Common myeloid progenitor, CD34-positive (primary cell): ENCODE measurements around the gene TMEM175.
A peak's percentile ranks its signal among the peaks of the same experiment; 100 is the strongest.

ENCODE experiments used
- CTCF ChIA-PET: fragments of 350-600 bp; sonication (Branson Sonifier 250); formaldehyde crosslinking; loops from one replicate; lab custom pipeline; 2021; ENCODE audit warnings: antibody characterized with exemption; lab: Charles Lee
- POLR2A ChIA-PET: fragments of 350-600 bp; sonication (Branson Sonifier 250); formaldehyde crosslinking; loops from one replicate; lab custom pipeline; 2021; ENCODE audit warnings: antibody characterized with exemption; lab: Charles Lee
- DNase-seq, 3 donors: peaks; one replicate each; pipeline versions ENCODE4 v3.0.0 to v3.0.0-alpha.2; 2013
- H3K27ac ChIP-seq, 2 experiments: 1 replicate in 1 of 2; 2 replicates in 1 of 2; pipeline ENCODE4 v1.7.0; 2013; ENCODE audit warnings: inconsistent platforms in 2 of 2, low read length in 2 of 2, mild to moderate bottlenecking in 2 of 2, low read depth in 1 of 2, moderate library complexity in 1 of 2; ENCODE audit not compliant: severe bottlenecking in 2 of 2, insufficient read depth in 1 of 2, poor library complexity in 1 of 2
- H3K27me3 ChIP-seq, 5 experiments: replicated peaks in 2 of 5; 1 replicate in 3 of 5; 2 replicates in 2 of 5; pipeline versions ENCODE4 v1.6.1 to v1.7.0; 2013; ENCODE audit warnings: low read length in 4 of 5, mild to moderate bottlenecking in 2 of 5, moderate library complexity in 2 of 5, inconsistent platforms in 1 of 5; ENCODE audit not compliant: insufficient read depth in 5 of 5, control insufficient read depth in 4 of 5
- H3K36me3 ChIP-seq, 4 experiments: 1 replicate in 2 of 4; 2 replicates in 2 of 4; pipeline versions ENCODE4 v1.6.1 to v1.7.0; 2013; ENCODE audit warnings: low read length in 3 of 4, control low read depth in 1 of 4, mild to moderate bottlenecking in 1 of 4; ENCODE audit not compliant: control insufficient read depth in 4 of 4, insufficient read depth in 4 of 4
- H3K4me1 ChIP-seq, 4 experiments: 1 replicate in 3 of 4; 2 replicates in 1 of 4; pipeline versions ENCODE4 v1.6.1 to v1.7.1; 2013; ENCODE audit warnings: low read length in 3 of 4, mild to moderate bottlenecking in 3 of 4, control low read depth in 1 of 4, inconsistent platforms in 1 of 4, moderate library complexity in 1 of 4; ENCODE audit not compliant: control insufficient read depth in 4 of 4, insufficient read depth in 4 of 4; ENCODE audit errors: control extremely low read depth in 1 of 4
- H3K4me3 ChIP-seq, 7 experiments: 1 replicate in 4 of 7; 2 replicates in 3 of 7; pipeline versions ENCODE4 v1.5.1 to v1.7.0; 2013; ENCODE audit warnings: mild to moderate bottlenecking in 7 of 7, low read length in 6 of 7, moderate library complexity in 6 of 7, inconsistent platforms in 2 of 7, low read depth in 2 of 7, control low read depth in 1 of 7; ENCODE audit not compliant: insufficient read depth in 4 of 7, control insufficient read depth in 1 of 7; ENCODE audit errors: extremely low read depth in 1 of 7
- H3K9me3 ChIP-seq, 5 experiments: 1 replicate in 4 of 5; 2 replicates in 1 of 5; pipeline versions ENCODE4 v1.6.1 to v1.7.1; 2013; ENCODE audit warnings: low read length in 4 of 5, mild to moderate bottlenecking in 2 of 5, inconsistent platforms in 1 of 5, low read depth in 1 of 5, moderate library complexity in 1 of 5; ENCODE audit not compliant: control insufficient read depth in 4 of 5, insufficient read depth in 2 of 5; ENCODE audit errors: control extremely low read depth in 1 of 5
- WGBS: methylation state at CpG from one replicate; pipeline ENCODE4 v1.1.5; 2013; ENCODE audit not compliant: insufficient coverage; 5-methylcytosine and 5-hydroxymethylcytosine counted together

The TMEM175 gene

GRCh38 chr4:903066-904046, 28.9 kb upstream of the TMEM175 start:
- H3K27me3 ChIP-seq = no peaks in the 10 kb centered on the region
- no peak overlapping the region for H3K27ac ChIP-seq
- no peak overlapping the region for H3K4me3 ChIP-seq
- H3K9me3 ChIP-seq = no peaks in the 10 kb centered on the region
- no peak for DNase-seq
- 95% methylated on average over 35 of the region's 42 CpGs for WGBS
- H3K4me1 ChIP-seq = no peaks in the 10 kb centered on the region
- CTCF ChIA-PET = no interaction called here
- POLR2A ChIA-PET = no interaction called here
- peaks cover 0 to 41% (median 22%) of the 10 kb centered on the region in 4 experiments for H3K36me3 ChIP-seq

GRCh38 chr4:905485-906338, 26.5 kb upstream of the TMEM175 start:
- WGBS = 98% methylated on average over 49 of the region's 49 CpGs
- Histone ChIP-seq H3K36me3 (peaks cover 0 to 50% (median 28%) of the 10 kb centered on the region in 4 experiments), H3K27ac (no peak overlapping the region), H3K4me1 (no peaks in the 10 kb centered on the region), H3K9me3 (no peaks in the 10 kb centered on the region), H3K4me3 (no peak overlapping the region), H3K27me3 (no peaks in the 10 kb centered on the region)
- ChIA-PET POLR2A (no interaction called here), CTCF (interaction anchor here (1.1 to 2.9 kb wide), 2 partner anchors 9 to 26 kb away, joined by 3 to 9 read pairs; partner anchors contain the start of genes GAK and TMEM175)
- peak in 1 of 3 donors; percentile 19 for DNase-seq

- no peaks in the 10 kb centered on the region for H3K4me1 ChIP-seq
- 97% methylated on average over 18 of the region's 20 CpGs for WGBS
- H3K27ac ChIP-seq = no peak overlapping the region
- no peak overlapping the region for H3K4me3 ChIP-seq
- DNase-seq = no peak
- no peaks in the 10 kb centered on the region for H3K9me3 ChIP-seq
- no peaks in the 10 kb centered on the region for H3K27me3 ChIP-seq
- POLR2A ChIA-PET = no interaction called here
- CTCF ChIA-PET = interaction anchor here (1.1 to 2.9 kb wide), 4 partner anchors 10 to 32 kb away, joined by 3 to 9 read pairs (median 3); partner anchors contain the start of genes GAK and TMEM175
- peaks cover 3 to 53% (median 31%) of the 10 kb centered on the region in 4 experiments for H3K36me3 ChIP-seq
Observed at GRCh38 chr4:906339-907102, 25.7 kb upstream of the TMEM175 start.

- ChIA-PET POLR2A (no interaction called here), CTCF (interaction anchor here (1.1 to 2.9 kb wide), 3 partner anchors 10 to 32 kb away, joined by 3 to 9 read pairs (median 3); no protein-coding TSS in a partner anchor)
- H3K9me3 ChIP-seq = no peaks in the 10 kb centered on the region
- no peak overlapping the region for H3K4me3 ChIP-seq
- no peaks in the 10 kb centered on the region for H3K4me1 ChIP-seq
- 95% methylated on average over 7 of the region's 7 CpGs for WGBS
- no peaks in the 10 kb centered on the region for H3K27me3 ChIP-seq
- H3K27ac ChIP-seq = no peak overlapping the region
- peaks cover 7 to 56% (median 35%) of the 10 kb centered on the region in 4 experiments for H3K36me3 ChIP-seq
- no peak for DNase-seq
Observed at GRCh38 chr4:907103-907400, 25.2 kb upstream of the TMEM175 start.

GRCh38 chr4:907691-908425, 24.4 kb upstream of the TMEM175 start:
- Histone ChIP-seq H3K9me3 (no peaks in the 10 kb centered on the region), H3K4me1 (no peaks in the 10 kb centered on the region), H3K27ac (no peak overlapping the region), H3K27me3 (no peaks in the 10 kb centered on the region), H3K36me3 (peaks cover 7 to 62% (median 39%) of the 10 kb centered on the region in 4 experiments), H3K4me3 (no peak overlapping the region)
- ChIA-PET CTCF (interaction anchor here (0.9 to 2.9 kb wide), 4 partner anchors 11 to 79 kb away, joined by 3 to 9 read pairs (median 3); partner anchors contain the start of gene IDUA), POLR2A (no interaction called here)
- 85% methylated on average over 23 of the region's 35 CpGs for WGBS
- no peak for DNase-seq

GRCh38 chr4:909131-909571, 23.1 kb upstream of the TMEM175 start:
- ChIA-PET POLR2A (no interaction called here), CTCF (no interaction called here)
- no peak for DNase-seq

More at GRCh38 chr4:909131-909571, 23.1 kb upstream of the TMEM175 start:
- H3K4me1 ChIP-seq = peaks cover 0 to under 1% (median 0%) of the 10 kb centered on the region in 4 experiments
- H3K9me3 ChIP-seq = no peaks in the 10 kb centered on the region
- no peaks in the 10 kb centered on the region for H3K27me3 ChIP-seq
- H3K4me3 ChIP-seq = no peak overlapping the region
- peaks cover 7 to 59% (median 36%) of the 10 kb centered on the region in 4 experiments for H3K36me3 ChIP-seq
- 97% methylated on average over 26 of the region's 26 CpGs for WGBS
- H3K27ac ChIP-seq = no peak overlapping the region
